22Rv1 (cell line): Measurements from ENCODE around the gene AUTS2.

ENCODE experiments used
- ZFX ChIP-seq: fragments of 450-650 bp; IDR thresholded peaks from 2 replicates; pipeline ENCODE4 v1.6.1; 2017; ENCODE audit warnings: antibody characterized with exemption, borderline replicate concordance
- TF ChIP-seq, protein P1 (sequence below): fragments of 450-650 bp; IDR thresholded peaks from 2 replicates; pipeline ENCODE4 v1.5.1; 2017; ENCODE audit warnings: mild to moderate bottlenecking

DNA sequence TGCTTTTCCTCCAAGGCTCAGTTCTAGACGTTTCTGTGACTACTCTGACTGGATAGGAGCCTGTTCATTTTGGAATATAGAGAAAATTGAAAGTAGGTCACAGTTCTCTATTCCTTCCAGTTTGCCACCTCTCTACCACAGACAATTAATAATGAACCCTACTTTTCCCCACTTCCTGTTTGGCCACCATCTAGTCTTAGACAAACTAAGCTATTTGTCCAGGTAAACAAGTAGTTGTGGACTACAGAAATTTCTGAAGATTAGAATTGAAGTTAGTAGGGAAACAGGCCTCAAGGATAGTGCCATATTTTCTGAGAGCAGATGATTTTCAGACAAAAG, 87.0 kb downstream of the AUTS2 start:
- TF ChIP-seq, protein P1, sequence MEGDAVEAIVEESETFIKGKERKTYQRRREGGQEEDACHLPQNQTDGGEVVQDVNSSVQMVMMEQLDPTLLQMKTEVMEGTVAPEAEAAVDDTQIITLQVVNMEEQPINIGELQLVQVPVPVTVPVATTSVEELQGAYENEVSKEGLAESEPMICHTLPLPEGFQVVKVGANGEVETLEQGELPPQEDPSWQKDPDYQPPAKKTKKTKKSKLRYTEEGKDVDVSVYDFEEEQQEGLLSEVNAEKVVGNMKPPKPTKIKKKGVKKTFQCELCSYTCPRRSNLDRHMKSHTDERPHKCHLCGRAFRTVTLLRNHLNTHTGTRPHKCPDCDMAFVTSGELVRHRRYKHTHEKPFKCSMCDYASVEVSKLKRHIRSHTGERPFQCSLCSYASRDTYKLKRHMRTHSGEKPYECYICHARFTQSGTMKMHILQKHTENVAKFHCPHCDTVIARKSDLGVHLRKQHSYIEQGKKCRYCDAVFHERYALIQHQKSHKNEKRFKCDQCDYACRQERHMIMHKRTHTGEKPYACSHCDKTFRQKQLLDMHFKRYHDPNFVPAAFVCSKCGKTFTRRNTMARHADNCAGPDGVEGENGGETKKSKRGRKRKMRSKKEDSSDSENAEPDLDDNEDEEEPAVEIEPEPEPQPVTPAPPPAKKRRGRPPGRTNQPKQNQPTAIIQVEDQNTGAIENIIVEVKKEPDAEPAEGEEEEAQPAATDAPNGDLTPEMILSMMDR: no peak
- TF ChIP-seq ZFX: no peak
